ENCODE measurements around the gene BSND.

DNA sequence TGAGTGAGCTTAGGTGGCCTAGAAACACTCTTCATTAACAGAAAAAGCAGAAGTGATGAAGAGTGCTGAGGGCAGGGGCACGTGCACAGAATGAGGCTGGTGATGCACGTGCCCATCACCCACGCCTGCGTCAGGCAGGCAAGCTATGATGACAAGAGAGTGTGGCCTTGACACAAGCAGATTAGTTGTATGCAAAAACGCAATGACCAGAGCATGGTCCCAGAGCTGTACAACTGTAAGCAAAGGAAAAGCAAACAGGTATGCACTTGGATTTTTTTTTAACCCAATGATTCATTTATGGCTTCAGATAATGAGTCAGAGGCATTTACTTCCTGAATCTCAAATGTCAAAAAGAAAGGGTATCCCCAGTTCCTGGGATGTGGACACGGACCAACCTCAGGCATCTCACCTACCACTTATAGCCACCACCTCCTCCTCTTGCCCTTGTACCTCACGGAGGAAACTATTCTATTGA lies 27.4 kb upstream of the BSND start:
- TF ChIP-seq CTCF (IDR thresholded peaks at IDR 0.05 in 4 of 5, conservative IDR thresholded peaks at IDR 0.05 in 1 of 5) (no peak), POLR2A (IDR thresholded peaks at IDR 0.05) (no peak)

Measured in gastrocnemius medialis (tissue), 4 donors.